DMS 273 (cell line): Measurements from ENCODE around the gene NFYC.
"Not testable (repeated sequence)": the region's sequence is repeated elsewhere in the genome, so short reads cannot be mapped to it uniquely, and the experiment has no call there.

Source experiments
- DNase-seq: peaks from one replicate; lab custom pipeline; 2025; ENCODE audit not compliant: unreplicated experiment; lab: John Stamatoyannopoulos, UW

The NFYC gene

GRCh38 chr1:40704817-40705733 is 13.6 kb downstream of the NFYC start:
- no peak for DNase-seq

GRCh38 chr1:40706626-40707025 is 15.1 kb downstream of the NFYC start:
- DNase-seq: no peak

- DNase-seq: peak; percentile 100
These were observed 17.2 kb downstream of the NFYC start for GRCh38 chr1:40708750-40709099.

- peak; percentile 100 for DNase-seq
These were observed 17.7 kb downstream of the NFYC start for GRCh38 chr1:40709100-40709801.

- DNase-seq: no peak
These were observed 18.3 kb downstream of the NFYC start for GRCh38 chr1:40709802-40710278.

GRCh38 chr1:40710581-40711315 is 19.2 kb downstream of the NFYC start:
- DNase-seq: peak; percentile 92

- peak; percentile 98 for DNase-seq
These were observed 20.2 kb downstream of the NFYC start for GRCh38 chr1:40711465-40712404.

GRCh38 chr1:40712405-40712944 is 21.0 kb downstream of the NFYC start:
- DNase-seq: no peak

- no peak for DNase-seq
These were observed 21.5 kb downstream of the NFYC start for GRCh38 chr1:40712997-40713396.

- DNase-seq: no peak
These were observed 24.1 kb downstream of the NFYC start for GRCh38 chr1:40715491-40716059.

GRCh38 chr1:40717065-40717464 is 25.6 kb downstream of the NFYC start:
- no peak for DNase-seq

GRCh38 chr1:40717955-40718354 is 26.5 kb downstream of the NFYC start:
- peak; percentile 84 for DNase-seq

- DNase-seq: no peak
These were observed 29.0 kb downstream of the NFYC start for GRCh38 chr1:40720493-40720892.

GRCh38 chr1:40722622-40723021 is 31.1 kb downstream of the NFYC start:
- DNase-seq: peak; percentile 97

GRCh38 chr1:40723196-40723955 is 31.9 kb downstream of the NFYC start:
- DNase-seq: no peak

- not testable (repeated sequence) for DNase-seq
These were observed 36.2 kb downstream of the NFYC start for GRCh38 chr1:40727662-40728061.

GRCh38 chr1:40729316-40729862 is 37.9 kb downstream of the NFYC start:
- DNase-seq: not testable (repeated sequence)

- DNase-seq: no peak
These were observed 41.3 kb downstream of the NFYC start for GRCh38 chr1:40732756-40733301.
